Activated naive CD8-positive, alpha-beta T cell treated with anti-CD3 and anti-CD28 coated beads, Interleukin-2, amount 50 U/mL, for 16 hours (primary cell): Measurements from ENCODE around the gene ABTB2.
A peak's percentile ranks its signal among the peaks of the same experiment; 100 is the strongest.

ENCODE experiments used
- DNase-seq: peaks from one replicate; pipeline ENCODE4 v3.0.0-alpha.2; 2020; ENCODE audit warnings: low read depth, low spot score

The ABTB2 gene

GRCh38 chr11:34114014-34114413 is 243.8 kb downstream of the ABTB2 start:
- DNase-seq: no peak

GRCh38 chr11:34111722-34112270 is 246.0 kb downstream of the ABTB2 start:
- DNase-seq: no peak

- DNase-seq: no peak
Measured at GRCh38 chr11:34105957-34106504, 251.8 kb downstream of the ABTB2 start.

- peak; percentile 93 for DNase-seq
Measured at GRCh38 chr11:34105079-34105956, 252.5 kb downstream of the ABTB2 start, which contains the start of gene NAT10. Gene NAT10, plus strand, starts transcription at chr11:34105629. Its CDS starts 2,597 bp downstream, at chr11:34108226.

- DNase-seq: no peak
Measured at GRCh38 chr11:34104680-34105078, 253.1 kb downstream of the ABTB2 start.
